HG03045 (cell line): ENCODE results near the gene CHST1.

Source experiments
- ATAC-seq: cut with Tn5 transposase; IDR thresholded peaks from one replicate; pipeline ENCODE4 v1.9.1; 2021; ENCODE audit warnings: mild to moderate bottlenecking, moderate library complexity; ENCODE audit not compliant: unreplicated experiment

The CHST1 gene

GRCh38 chr11:45646275-45646927 is 19.0 kb downstream of the CHST1 start:
- ATAC-seq, result no peak

- no peak for ATAC-seq
These were observed 20.2 kb downstream of the CHST1 start for GRCh38 chr11:45644981-45645889.

- no peak for ATAC-seq
These were observed 21.7 kb downstream of the CHST1 start for GRCh38 chr11:45643598-45644260.

GRCh38 chr11:45641961-45642360 is 23.5 kb downstream of the CHST1 start:
- ATAC-seq, result no peak

- ATAC-seq, result no peak
These were observed 27.4 kb downstream of the CHST1 start for GRCh38 chr11:45638051-45638450.

- no peak for ATAC-seq
These were observed 29.5 kb downstream of the CHST1 start for GRCh38 chr11:45635907-45636306.

GRCh38 chr11:45625611-45626010 is 39.8 kb downstream of the CHST1 start:
- no peak for ATAC-seq

- ATAC-seq, result no peak
These were observed 41.3 kb downstream of the CHST1 start for GRCh38 chr11:45624095-45624494.

- no peak for ATAC-seq
These were observed 42.6 kb downstream of the CHST1 start for GRCh38 chr11:45622861-45623260.

GRCh38 chr11:45622283-45622682 is 43.1 kb downstream of the CHST1 start:
- no peak for ATAC-seq

GRCh38 chr11:45621588-45621987 is 43.8 kb downstream of the CHST1 start:
- ATAC-seq, result no peak

GRCh38 chr11:45620243-45620642 is 45.2 kb downstream of the CHST1 start:
- ATAC-seq, result no peak

GRCh38 chr11:45618897-45619296 is 46.5 kb downstream of the CHST1 start:
- no peak for ATAC-seq

GRCh38 chr11:45617871-45618601 is 47.4 kb downstream of the CHST1 start:
- ATAC-seq, result no peak

GRCh38 chr11:45616802-45617549 is 48.4 kb downstream of the CHST1 start:
- ATAC-seq, result no peak

GRCh38 chr11:45615182-45615792 is 50.1 kb downstream of the CHST1 start:
- no peak for ATAC-seq

GRCh38 chr11:45614196-45614828 is 51.1 kb downstream of the CHST1 start:
- no peak for ATAC-seq

GRCh38 chr11:45610627-45611026 is 54.8 kb downstream of the CHST1 start:
- no peak for ATAC-seq

- no peak for ATAC-seq
These were observed 55.5 kb downstream of the CHST1 start for GRCh38 chr11:45609902-45610301.
